Measurements from ENCODE around the gene ZSCAN10. TPM values are rescaled to one million over a fixed set of nuclear protein-coding genes. Genes with fewer than 3 reads are reported as not detected.

The ZSCAN10 gene
- total and polyA plus RNA-seq, 9 of the 15 experiments (the other 6 are each of a cell fraction or from before 2014, with no cell fraction given) = 0.22 TPM; not detected in 8

DNA sequence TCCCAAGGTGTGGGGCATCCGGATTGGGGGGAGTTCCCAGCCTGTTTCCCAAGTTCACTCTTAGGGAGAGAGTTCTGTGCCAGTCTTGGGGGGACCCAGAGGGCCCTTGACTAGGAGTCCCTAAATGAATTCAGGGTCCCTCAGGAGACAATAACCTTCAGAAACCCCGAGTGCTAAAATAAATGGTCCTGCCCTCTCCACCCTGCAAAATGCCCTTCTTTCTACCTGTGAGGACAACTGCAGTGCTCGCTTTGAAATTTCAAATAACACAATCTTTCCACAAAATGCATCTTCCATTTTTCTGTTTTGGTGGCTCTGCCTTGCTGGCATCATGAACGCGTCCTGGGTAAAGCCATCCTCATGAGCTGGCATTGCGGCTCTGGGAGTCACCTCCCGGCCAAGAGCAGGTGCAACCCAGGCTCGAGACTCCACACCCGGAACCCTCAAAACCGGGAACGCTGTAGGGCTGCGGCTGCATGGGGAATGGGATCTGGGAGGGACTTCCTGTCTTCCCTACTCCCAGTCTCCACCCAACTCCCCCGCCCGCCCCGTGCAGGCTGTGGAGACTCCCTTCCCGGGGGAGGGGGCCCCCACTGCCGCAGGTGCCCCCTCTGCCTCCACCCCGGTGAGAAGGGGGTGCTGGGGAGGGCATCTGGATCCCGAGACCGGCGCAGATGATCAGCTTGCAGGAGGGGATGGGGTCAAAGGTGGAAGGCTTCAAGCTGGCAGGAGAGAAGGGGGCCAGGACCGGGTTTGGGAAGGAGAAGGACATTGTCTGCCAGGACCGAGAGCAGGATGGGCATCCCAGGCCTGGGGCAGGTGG is 13.2 kb upstream of the ZSCAN10 start, which contains the start of gene ZNF205 (continued):
- TF ChIP-seq ZNF318 (IDR thresholded peaks at IDR 0.05; ENCODE audit: borderline replicate concordance in 1 of 2, low read depth in 1 of 2) (no peak), SIRT6 (IDR thresholded peaks at IDR 0.05; ENCODE audit: low read depth, low read length) (no peak), PYGO2 (tag; IDR thresholded peaks at IDR 0.05) (no peak), ZNF354B (CRISPR knock-in tag; IDR thresholded peaks at IDR 0.05) (no peak), NFE2L1 (tag; IDR thresholded peaks at IDR 0.05; ENCODE audit: borderline replicate concordance, low read depth) (no peak), ZNF12 (CRISPR knock-in tag; IDR thresholded peaks at IDR 0.05) (no peak), ZNF280B (CRISPR knock-in tag; IDR thresholded peaks at IDR 0.05) (no peak), ZNF263 (CRISPR knock-in tag; IDR thresholded peaks at IDR 0.05; ENCODE audit: borderline replicate concordance) (no peak; the same call in 1 of the 2 replicates), MAZ (CRISPR knock-in tag; conservative IDR thresholded peaks at IDR 0.05 in 1 of 2, IDR thresholded peaks at IDR 0.05 in 1 of 2) (peak; percentile 89 to 96), HLTF (IDR thresholded peaks at IDR 0.05) (no peak), ZNF76 (CRISPR knock-in tag; IDR thresholded peaks at IDR 0.05; ENCODE audit: borderline replicate concordance) (no peak), ZFX (CRISPR knock-in tag; IDR thresholded peaks at IDR 0.05) (peak; percentile 38), TCF7 (IDR thresholded peaks at IDR 0.05; ENCODE audit: borderline replicate concordance) (no peak)
- TF ChIP-seq, protein P1, sequence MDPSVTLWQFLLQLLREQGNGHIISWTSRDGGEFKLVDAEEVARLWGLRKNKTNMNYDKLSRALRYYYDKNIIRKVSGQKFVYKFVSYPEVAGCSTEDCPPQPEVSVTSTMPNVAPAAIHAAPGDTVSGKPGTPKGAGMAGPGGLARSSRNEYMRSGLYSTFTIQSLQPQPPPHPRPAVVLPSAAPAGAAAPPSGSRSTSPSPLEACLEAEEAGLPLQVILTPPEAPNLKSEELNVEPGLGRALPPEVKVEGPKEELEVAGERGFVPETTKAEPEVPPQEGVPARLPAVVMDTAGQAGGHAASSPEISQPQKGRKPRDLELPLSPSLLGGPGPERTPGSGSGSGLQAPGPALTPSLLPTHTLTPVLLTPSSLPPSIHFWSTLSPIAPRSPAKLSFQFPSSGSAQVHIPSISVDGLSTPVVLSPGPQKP (CRISPR knock-in tag; IDR thresholded peaks at IDR 0.05) = no peak
